WTC11 (cell line): ENCODE results near the gene CRYBA1.

Experiments used
- ATF3 ChIP-seq: sonication (generic); formaldehyde crosslinking; conservative IDR thresholded peaks from 2 replicates; pipeline ENCODE4 v1.8.1; 2022; ENCODE audit warnings: mild to moderate bottlenecking, missing genetic modification reagents
- CTCF ChIP-seq: fragments of 200-600 bp; IDR thresholded peaks from 2 replicates; pipeline ENCODE4 v1.8.0; 2022; ENCODE audit warnings: antibody characterized with exemption
- FOXJ3 ChIP-seq: sonication (generic); formaldehyde crosslinking; IDR thresholded peaks from 2 replicates; pipeline ENCODE4 v1.9.0; 2021; ENCODE audit warnings: missing genetic modification reagents, mild to moderate bottlenecking, borderline replicate concordance
- MAX ChIP-seq: sonication (generic); formaldehyde crosslinking; IDR thresholded peaks from 2 replicates; pipeline ENCODE4 v1.8.0; 2022; ENCODE audit warnings: mild to moderate bottlenecking, missing genetic modification reagents
- MLX ChIP-seq: sonication (generic); formaldehyde crosslinking; IDR thresholded peaks from 2 replicates; pipeline ENCODE4 v1.8.1; 2023; ENCODE audit warnings: mild to moderate bottlenecking, missing genetic modification reagents, moderate library complexity
- NR2C2 ChIP-seq: sonication (generic); formaldehyde crosslinking; IDR thresholded peaks from 2 replicates; pipeline ENCODE4 v1.8.0; 2022; ENCODE audit warnings: mild to moderate bottlenecking, missing genetic modification reagents
- PRRX2 ChIP-seq: fragments of 250-450 bp; sonication (Bioruptor Pico); IDR thresholded peaks from 2 replicates; pipeline ENCODE4 v1.8.0; 2021; ENCODE audit warnings: mild to moderate bottlenecking
- RORB ChIP-seq: fragments of 250-450 bp; sonication (Bioruptor Pico); IDR thresholded peaks from 2 replicates; pipeline ENCODE4 v1.9.0; 2021; ENCODE audit warnings: mild to moderate bottlenecking
- TEAD4 ChIP-seq: sonication (generic); formaldehyde crosslinking; IDR thresholded peaks from 2 replicates; pipeline ENCODE4 v1.8.0; 2022; ENCODE audit warnings: mild to moderate bottlenecking, missing genetic modification reagents
- ZNF512 ChIP-seq: sonication (generic); formaldehyde crosslinking; IDR thresholded peaks from 2 replicates; pipeline ENCODE4 v1.8.1; 2022; ENCODE audit warnings: missing genetic modification reagents, borderline replicate concordance

GRCh38 chr17:29215174-29215573 lies 31.5 kb upstream of the CRYBA1 start:
- no peak for TF ChIP-seq PRRX2 (CRISPR knock-in tag)
- TF ChIP-seq NR2C2 (CRISPR knock-in tag): no peak
- TF ChIP-seq ATF3 (CRISPR knock-in tag): no peak
- TF ChIP-seq FOXJ3 (CRISPR knock-in tag): no peak
- TF ChIP-seq CTCF: no peak
- no peak for TF ChIP-seq ZNF512 (CRISPR knock-in tag)
- TF ChIP-seq MLX (CRISPR knock-in tag): no peak
- no peak for TF ChIP-seq MAX
- no peak for TF ChIP-seq TEAD4
- no peak for TF ChIP-seq RORB
